Astrocyte of the hippocampus (primary cell): ENCODE results near the gene TUBGCP3.

Source experiments
- DNase-seq: peaks from one replicate; pipeline ENCODE4 v3.0.0; 2011; ENCODE audit warnings: low read depth, low spot score

Gene TUBGCP3

DNA sequence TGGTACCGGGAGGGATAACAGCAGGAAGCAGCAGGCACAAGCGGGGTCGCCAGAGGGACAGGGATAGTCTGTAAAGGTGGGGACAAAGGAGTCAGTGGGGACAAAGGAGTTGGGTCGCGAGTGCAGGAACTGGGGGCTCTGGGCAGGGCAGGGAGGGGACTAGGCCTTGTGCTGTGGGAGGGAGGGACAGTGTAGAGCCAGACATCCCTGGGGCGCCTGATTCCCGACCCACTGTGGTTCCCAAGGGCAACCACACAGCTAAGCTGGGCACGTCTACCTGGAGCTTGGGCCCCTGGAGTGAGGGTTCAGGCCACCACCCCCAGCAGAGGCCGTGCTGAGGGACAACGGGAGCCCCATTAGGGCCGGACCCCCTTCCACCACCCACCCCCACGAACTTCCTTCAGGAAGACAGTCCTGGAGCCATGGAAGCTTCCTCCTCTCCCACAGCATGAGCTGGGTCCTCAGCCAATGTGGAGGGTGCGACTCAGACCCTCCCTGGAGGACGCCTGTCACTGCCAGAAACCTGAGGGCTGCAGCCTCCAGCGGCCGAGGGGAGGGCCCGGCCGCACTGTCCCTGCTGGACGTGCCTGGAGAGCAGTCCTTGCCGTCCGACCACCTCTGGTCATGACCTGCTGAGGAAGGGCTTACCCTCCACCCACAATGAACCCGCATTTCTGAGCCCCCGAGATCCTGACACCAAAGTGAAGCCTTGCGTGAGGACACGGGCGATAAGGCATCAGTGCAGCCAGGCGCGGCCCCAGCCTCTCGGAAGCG is 133.9 kb downstream of the TUBGCP3 start:
- DNase-seq = no peak

DNA sequence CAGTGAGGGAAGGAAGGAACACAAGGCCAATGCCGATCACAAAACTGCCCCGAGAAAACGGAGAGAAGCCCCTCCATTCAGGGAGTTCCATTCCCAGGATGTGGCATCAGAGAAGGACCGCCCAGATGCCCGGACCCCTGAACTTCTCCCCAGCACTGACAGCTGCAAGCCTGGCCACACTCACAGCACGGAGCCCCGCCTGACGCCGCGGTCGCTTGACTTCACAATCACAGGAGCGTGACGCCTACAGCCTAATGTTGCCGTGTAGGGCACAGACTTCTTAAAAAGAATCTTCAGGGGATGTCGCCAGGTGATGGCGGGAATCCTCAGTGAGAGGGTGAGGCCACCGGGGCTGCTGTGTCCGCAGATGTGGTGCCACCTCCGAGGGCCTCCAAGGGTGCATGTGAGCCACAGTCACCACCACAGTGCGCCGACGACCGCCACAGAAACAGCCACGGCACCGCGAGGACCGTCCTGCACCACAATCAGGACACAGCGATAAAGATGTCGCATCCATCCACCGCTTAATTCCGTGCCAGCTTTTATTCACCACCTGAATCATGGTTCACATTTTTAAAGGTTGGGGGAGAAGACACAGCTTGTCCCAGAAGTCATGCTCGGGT is 134.6 kb downstream of the TUBGCP3 start:
- DNase-seq = no peak

DNA sequence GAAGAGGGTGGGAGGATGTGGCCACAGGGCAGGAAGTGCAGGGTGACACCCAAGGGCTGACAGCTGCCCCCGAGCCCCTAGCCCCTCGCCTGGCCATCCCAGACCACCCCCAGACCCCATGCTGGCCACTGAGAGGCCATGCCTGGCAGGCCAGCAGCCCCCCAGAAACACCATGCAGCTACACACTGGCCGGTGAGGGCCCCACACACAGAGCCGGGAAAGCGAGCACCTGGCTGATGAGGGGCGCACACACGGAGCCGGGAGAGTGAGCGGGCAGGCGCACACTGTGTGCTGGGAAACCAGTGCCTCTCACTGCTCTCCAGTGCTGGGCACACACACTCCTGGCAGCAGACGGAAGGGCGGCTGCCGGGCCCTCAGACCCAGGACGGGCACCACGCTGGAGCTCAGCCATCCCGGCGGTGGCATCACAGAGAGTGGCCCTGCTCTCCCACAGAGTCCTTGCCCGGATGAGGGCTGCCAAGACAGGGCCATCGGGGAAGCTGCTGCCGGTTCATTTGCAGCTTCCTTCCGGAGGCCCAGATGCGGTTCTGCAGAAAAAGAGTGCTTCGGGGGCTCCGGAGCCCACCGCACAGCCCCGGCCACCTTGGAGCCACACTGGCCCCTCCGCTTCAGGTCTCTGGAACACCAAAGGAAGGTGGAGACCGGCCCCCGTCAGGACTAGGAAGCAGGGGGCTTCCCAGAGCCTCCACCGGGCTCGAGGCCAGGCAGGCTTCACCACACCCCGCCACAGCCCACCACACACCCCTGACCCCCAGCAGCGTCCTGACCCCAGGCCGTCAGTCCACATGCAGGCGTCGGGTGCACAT is 135.4 kb downstream of the TUBGCP3 start:
- no peak for DNase-seq

DNA sequence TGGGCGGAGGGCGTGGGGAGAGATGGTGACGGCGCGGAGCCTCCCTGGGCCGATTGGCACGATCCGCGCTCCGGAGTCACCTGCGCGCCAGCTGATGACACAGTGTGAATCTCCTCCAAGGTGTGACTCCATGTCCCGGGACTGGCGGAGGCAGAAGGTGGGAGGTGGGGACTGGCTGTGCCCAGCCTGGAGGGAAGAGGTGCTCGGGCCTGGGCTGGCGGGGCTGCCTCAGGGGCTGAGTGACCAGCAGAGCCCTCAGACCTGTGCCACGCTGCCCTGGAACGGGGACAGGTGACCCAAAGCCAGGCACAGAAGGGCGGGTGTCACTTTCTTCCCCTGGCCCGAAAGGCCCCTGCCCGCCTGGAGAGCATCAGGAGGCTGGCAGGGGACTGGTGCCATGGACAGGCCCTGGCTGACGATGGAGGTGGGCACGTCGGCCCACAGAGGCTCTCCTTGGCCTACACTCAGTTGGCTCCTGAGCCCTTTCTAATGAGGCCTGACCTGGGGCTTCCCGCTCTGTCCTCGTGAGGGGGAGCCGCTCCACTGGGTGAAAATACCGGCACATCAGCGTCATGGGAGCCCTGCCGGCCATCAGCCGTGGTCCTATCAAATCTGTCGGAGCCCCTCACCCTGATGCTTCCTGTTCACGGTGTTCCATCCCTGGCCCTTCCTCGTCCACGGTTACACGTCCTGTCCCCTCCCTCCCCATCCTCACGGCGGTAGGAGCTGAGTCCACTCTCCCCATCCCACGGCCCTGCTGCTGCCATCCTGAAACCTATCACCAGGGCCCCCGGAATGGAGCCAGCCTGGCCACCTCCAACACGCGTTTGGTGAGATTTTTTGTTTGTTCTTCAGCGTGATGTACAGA is 136.2 kb downstream of the TUBGCP3 start:
- no peak for DNase-seq

DNA sequence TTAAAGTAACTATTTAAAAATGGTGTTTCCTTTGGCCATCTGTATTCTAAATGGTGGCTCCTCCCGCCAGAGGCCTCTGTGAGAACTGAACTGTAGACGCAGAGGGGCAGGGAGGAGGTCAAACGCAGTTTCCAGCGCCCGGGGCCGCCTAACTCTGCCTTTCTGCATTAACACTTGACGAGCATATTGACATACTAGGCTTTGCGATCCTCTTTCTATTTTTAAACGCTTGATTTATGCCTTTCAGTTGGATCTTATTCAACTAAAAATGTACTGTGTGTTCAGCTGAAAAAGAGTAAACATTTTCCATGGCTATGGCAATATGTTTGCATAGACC is 137.1 kb downstream of the TUBGCP3 start:
- DNase-seq = no peak

DNA sequence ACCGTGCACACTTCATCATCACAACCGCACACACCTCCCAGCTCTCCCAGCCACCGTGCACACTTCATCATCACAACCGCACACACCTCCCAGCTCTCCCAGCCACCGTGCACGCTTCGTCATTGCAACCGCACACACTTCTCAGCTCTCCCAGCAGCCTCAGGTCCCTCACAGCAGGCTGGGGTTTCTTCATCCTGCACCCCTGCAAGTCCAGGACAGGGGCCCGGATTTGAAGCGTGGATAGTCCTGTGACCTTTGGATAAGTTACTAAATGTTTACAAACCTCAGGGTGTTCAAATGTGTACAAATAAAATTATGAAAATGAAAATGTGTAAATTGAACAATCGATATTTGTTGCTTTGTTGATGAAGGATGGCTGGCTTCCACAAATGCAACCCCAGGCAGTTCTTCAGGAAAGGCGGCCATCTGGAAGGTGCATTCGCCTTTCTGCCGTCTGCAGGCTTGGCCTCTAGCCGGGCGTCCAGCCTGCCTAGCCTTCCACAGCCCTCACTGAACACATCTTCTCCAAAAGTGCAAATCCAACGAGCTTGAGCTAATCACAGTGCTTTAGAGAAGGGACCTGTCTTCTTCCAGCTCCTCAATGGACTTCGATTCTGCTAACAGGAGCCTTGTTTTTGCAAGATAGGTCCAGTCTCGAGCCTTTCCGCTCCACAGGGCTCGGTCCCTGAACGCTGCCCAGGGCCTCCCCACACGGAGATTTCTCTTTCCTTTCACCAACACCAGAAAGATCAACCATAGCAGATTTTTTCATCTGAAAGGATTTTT is 137.6 kb downstream of the TUBGCP3 start:
- no peak for DNase-seq

DNA sequence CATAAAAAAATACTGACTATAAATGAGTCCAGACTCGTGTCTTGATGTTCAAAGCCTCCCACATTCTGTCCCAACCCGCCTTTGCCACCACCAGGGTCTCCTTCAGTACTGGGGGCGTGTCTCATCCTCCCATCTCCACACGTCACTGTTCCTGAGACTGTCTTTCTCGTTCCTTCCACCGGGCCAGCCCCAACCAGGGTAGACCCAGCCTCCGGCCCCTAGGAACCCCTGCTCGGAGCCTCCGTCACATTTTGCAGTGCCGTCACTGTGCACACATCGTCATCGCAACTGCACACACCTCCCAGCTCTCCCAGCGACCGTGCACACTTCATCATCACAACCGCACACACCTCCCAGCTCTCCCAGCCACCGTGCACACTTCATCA is 138.4 kb downstream of the TUBGCP3 start:
- no peak for DNase-seq

DNA sequence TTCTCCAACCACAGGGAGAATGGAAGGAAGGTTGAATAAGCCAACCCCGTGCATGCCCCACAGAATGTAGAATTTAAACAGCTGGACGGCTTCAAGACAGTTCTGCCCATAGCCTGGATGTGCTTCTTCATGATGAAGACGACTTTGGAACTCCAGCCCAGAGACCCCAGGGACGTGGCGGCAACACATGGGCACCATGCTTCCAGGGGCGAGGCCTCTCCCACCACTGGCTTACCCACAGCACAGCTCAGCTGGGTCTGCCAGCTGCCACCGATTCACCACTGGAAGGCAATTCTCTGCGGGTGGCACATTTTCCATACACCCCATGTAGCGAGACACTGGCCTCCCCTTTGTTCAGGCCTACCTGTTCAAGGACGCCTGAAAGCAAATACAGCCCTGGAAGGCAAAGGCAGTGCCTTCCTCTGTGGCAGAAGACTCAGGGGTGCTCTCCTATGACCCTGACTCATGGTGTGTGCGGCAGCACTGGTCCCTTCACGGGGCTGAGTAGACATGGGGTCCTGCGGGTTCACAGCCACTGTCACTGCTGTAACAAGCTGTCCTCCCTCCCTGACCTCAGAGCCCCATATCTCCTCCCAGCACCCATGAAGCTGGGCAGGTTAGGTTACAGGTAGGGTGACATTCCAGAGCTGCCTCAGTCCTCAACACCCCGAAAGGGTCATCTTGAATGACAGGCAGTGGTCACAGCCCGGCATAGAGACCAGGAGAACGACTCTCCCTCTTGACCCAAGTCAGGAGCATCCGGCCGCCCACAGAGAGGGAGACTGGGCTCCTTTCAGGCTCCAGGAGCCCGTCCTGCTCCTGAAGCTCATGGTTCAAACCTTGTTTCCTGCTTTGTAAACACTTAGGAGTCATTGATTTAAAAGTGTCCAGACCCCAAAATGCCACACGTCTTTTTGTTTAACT is 139.1 kb downstream of the TUBGCP3 start:
- DNase-seq = no peak

DNA sequence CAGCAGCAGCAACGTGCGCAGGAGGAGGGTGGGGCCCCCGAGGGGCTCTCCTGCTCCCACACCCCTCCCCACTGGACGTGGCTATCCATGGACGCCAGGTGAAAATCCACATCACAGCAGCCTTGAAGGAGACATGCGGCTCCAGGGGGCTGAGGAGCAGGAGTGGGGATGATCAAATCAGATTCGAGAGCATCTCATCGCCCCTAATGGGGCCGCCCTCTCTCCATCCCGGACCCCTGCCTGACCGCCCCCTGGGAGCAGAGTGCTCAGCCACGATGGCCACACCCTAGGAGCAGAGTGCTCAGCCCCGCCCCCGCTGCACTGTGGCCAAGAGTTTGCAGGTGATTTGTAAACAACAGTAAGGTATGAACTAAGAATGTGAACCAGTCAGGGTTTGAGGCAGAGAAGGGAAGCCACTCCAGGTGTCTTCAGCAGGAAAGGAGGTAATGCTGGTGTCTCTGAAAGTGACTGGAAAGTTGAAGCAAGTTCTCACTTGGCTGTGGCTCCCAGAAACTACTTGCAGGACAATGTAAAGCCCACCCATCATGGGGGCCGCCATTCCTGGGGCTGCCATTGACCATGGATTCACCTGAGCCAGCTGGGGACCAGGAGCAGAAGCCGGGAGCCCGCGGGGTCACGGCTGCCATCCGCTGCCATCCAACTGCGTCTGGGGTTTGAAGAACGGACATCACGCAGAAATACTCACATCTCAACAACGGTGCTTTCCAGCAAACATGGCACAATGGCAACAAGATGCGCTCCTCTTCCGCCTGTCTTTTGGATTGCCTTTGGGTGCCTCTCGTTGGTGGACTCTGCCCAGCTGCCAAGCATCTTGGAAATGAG is 140.0 kb downstream of the TUBGCP3 start:
- DNase-seq = no peak

DNA sequence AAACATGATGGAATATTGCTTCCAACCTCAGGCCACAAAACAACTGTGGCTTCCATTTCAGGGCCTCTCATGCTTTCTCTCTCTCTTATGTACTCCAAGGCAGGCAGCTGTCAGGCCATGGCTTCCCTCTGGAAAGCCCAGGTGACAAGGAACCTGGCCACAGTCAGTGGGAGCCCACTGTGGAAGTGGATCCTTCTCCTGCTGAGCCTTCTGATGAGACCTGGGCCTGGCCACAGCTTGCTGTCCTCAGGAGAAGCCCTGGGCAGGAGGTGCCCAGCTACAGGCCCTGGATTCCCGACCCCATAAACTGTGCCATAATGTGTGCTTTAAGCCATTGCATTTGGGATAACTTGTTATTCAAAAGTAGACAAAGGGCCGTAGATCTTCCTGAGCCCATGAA is 140.6 kb downstream of the TUBGCP3 start:
- no peak for DNase-seq

DNA sequence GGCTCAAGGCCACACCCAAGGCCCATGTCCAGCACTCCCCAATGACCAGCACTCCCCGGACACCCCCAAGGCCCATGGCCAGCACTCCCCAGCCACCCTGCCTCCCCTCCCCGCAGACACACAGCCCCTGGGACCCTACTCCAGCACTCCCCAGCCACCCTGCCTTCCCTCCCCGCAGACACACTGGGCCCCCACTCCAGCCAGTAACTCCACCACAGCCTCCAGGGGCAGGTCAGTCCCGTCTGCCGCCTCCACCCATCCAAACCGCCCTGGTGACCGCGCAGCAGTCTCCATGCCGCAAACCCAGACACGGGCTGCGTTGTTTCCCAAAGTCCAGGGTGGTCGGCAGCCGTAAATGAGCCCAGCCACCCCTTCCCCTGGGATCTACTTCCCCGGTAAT is 141.1 kb downstream of the TUBGCP3 start:
- no peak for DNase-seq

DNA sequence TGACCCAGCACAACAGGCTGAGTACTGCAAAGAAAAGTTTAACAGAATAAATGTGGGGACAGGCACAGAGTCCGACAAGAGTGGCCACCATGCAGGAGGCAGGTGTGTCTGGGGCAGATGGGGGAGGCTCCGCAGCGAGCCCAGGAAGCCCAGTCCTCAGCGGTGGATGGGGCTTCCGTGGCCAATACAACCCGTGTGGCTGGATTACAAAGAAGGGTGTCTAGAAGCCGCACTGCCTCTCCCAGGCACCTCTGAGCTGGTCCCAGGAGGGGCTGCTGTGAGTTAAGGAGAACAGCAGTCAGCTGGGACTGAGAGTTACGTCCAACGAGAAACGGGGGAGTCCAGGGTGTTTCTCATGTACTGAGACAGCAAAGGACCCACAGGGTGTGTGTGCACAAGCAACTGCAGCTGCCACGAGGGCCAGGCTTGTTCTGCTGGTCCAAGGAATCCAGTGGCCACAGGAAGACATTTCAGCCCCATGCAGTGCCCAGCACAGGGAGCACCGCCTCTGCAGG is 141.5 kb downstream of the TUBGCP3 start:
- no peak for DNase-seq

DNA sequence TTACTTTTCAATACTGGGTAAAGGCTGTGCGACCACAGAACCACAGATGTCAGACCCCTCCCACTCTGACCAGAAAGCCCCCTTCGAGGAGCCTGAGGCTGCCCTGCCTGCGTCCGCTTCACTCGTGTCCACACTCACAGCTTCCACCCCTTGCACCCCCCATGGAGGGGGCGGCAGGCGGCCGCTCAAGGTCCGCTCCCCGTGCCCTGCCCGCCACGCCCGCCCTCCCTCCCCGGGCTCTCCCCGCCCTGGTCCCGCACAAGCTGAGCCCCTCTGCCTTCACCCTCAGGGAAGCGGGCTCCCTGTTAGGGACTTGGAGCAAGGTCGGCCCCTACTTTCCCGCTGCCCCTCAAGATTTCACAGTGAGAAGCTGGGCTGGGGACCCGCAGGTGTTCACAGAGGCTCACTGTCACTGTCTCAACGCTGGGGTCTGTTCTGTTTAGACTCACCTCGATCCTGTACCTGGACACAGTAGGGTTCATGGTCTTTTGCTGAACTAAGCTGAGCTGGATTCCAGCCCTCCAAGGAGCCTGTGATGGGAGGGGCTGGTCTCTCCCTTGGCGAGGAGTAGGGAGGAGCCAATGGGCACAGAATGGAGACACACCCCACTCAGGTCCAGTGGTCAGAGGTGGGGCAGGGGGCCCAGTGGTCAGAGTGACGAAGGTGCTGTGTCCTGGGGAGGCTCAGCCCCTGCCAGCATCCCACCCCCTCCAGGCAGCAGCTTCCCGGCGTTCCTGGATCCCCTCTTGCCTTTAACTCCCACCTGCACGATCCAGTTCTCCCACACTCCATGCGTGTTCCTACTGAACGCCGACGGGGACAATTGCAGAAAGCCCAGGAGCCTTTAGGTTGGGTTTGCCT is 142.3 kb downstream of the TUBGCP3 start:
- DNase-seq = no peak

DNA sequence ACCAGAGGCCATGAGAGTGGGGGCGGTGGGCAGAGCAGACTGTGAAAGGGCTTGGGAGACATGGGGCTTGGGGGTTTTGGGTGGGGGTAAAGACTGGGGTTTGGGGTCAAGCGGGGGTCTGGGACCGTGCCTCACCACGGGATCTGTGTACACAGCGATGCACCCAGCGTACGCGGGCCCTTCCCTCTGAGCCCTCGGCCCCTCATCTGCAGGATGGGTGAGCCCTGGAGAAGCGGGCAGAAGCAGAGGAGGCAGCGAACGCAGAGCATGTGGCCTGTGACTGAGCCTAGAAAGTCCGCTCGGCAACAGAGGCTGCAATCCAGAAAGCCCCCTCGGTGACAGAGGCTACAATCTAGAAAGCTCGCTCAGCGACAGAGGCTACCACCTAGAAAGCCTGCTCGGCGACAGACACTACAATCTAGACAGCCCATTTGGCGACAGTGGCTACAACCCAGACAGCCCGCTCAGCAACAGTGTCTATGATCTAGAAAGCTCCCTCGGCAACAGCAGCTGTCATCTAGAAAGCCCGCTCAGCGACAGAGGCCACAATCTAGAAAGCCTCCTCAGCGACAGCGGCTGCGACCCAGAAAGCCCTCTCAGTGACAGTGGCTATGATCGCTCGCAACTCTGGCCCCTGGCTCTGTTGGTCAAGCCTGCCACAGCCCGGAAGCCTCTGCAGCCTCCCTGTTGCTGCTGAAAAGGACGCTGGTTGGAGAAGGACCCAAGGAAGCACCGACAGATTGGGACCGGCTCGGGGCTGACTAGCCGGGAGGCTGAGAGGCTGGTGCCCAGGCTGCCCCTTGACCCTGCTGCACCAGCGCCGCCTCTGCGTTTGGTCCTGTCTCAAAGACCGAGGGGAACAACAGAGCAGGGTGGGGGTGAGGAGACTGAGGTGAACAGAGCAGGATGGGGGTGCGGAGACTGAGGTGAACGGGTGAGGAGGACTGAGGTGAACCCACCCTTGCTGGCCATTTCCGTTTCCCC is 143.2 kb downstream of the TUBGCP3 start:
- DNase-seq = no peak

DNA sequence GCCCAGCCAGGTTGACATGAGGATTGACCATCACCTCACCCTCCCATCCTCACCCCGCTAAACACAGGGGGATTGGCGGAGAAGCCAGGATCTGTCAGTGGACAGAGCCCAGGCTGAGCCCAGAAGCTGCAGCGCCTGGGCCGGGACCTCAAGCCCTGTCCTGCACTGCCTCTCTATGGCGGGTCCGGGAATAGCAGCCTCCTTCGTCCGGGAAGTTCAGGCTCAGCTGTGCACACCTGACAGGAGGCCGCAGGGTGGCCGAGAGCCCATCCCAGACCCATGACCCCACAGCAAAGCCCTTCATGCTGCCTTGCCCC is 144.0 kb downstream of the TUBGCP3 start:
- peak; percentile 77 for DNase-seq

DNA sequence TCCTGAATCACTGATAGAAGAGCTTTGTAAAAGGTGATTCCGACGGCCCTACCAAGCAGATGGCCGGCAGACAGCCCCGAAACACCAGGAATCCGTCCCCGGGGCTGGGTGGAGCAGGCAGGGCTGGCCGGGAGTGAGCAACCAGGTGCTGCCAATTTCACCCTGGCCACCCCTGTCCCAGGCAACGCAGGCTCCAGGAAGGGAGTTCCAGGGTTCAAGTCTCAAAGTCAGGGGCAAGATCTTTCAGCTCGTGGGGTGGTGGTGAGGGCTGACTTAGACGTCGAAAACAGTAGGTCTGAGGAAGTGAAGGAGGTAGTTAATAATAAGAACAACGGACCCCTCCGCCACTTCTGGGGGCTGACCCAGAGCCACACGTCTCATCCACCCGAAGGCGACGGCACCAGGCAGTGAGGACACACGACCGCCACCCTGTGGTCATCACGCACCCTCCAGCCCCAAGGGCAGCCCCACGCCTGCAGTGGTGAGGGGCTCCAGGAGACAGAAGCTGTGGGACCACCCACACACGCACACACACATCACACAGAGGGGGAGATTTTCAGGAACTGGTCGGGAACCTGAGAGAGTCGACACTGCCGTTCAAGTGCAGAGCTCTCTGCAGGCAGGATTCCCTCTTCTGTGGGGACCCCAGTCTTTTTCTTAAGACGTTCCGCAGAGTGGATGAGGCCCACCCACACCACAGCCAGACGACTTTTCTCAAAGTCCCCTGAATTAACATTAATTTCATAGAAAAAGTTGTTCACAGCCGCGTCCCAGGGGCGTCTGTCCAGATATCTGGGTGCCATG is 144.6 kb downstream of the TUBGCP3 start:
- peak; percentile 29 for DNase-seq
